NCI-H82 treated with DMSO at 0.1 percent for 48 hours (cell line): ENCODE results near the gene C2CD3.

Source experiments
- DNase-seq: peaks from one replicate; lab custom pipeline; 2025; ENCODE audit not compliant: unreplicated experiment; lab: John Stamatoyannopoulos, UW

Gene C2CD3

DNA sequence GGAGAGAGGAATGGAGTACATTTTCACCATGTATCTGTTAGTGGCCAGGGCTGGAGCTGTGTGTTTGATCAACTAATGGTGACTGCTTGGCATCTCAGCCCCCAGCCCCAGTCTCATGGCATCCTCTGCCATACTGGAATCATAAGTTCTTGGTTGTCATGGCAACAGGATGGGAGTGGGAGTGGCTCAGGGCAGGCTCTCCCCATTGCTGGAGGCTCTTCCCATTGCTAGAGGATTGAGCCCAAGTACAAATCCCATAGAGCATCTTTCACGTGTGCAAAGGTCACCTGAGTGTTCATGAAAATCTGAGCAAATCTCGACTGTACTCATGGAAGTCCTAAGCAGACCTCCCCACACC is 205.1 kb downstream of the C2CD3 start:
- DNase-seq: no peak

DNA sequence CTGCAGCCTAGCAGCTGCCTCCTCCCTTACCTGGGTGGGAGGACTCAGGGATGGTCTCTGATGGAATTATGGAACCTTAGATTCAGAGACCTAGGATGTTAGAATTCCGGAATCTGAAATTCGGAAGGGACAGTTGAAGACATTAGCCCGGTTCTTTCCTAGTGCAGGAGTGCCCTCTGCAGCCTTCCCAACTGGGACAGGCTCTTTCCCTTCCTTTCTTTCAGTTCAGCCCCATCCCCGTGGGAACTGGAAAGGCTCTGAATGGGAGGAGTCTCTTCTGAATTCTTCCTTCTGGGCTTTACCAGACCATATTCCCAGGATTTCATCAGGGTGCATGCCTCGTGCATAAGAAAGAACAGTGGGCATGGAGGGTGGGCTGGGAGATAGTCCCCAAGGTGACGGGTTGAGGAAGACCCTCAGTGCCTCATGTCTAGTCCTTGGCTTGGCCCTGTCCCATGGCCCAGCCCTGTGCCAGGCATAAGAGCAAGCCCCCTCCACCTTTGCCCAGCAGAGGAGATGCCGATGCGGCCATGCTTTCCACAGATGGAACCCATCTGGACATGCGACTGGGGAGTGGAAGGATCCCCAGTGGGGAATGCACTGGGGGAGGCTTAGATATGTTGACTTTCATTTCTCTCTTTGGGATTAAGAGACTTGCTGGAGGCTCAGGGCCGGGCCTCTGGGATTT is 205.6 kb downstream of the C2CD3 start:
- DNase-seq: no peak

DNA sequence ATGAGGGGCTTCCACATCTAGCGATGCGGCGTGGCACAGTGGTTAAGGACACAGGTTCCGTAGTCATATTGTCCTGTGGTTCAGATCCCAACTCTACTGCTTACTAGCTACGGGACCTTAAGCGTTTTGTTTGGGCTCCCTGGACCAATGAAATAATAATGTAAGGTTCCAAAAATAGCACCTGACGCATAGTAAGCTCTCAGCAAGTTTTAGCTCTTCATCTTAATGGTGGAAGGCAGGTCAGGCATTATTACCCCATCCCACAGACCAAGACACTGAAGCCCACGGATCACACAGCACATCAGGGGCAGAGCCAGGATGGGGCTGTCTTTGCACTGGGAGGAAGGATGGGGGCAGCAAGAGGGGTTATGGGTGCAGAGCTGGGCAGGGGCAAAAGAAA is 206.9 kb downstream of the C2CD3 start:
- no peak for DNase-seq
